GM12872 (cell line): ENCODE results near the gene GRIP1.

Experiments used
- TF ChIP-seq, protein P1 (sequence below): IDR thresholded peaks from 3 replicates; pipeline ENCODE4 v1.5.1; 2011; ENCODE audit warnings: low read depth, mild to moderate bottlenecking, low read length, moderate library complexity; ENCODE audit not compliant: insufficient read depth

GRIP1 gene

DNA sequence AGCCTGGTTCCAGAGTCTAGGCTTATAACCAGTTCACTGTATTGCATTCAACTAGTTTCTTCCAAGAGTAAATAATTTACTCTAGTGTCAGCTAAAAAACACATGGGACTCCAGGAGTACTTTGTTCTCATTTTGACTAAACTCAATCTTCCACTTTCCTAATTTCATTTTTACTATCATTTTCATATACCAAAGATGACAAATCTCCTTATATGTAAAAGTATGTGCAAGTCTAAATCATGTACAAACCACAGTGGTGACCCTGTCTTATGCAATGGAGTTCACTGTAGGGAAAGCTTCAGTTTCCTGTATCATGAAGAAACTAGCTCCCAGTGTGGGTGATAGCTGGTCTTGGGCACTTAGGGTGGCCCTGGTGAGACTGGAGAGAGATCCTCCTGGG lies 225.0 kb downstream of the GRIP1 start:
- TF ChIP-seq, protein P1, sequence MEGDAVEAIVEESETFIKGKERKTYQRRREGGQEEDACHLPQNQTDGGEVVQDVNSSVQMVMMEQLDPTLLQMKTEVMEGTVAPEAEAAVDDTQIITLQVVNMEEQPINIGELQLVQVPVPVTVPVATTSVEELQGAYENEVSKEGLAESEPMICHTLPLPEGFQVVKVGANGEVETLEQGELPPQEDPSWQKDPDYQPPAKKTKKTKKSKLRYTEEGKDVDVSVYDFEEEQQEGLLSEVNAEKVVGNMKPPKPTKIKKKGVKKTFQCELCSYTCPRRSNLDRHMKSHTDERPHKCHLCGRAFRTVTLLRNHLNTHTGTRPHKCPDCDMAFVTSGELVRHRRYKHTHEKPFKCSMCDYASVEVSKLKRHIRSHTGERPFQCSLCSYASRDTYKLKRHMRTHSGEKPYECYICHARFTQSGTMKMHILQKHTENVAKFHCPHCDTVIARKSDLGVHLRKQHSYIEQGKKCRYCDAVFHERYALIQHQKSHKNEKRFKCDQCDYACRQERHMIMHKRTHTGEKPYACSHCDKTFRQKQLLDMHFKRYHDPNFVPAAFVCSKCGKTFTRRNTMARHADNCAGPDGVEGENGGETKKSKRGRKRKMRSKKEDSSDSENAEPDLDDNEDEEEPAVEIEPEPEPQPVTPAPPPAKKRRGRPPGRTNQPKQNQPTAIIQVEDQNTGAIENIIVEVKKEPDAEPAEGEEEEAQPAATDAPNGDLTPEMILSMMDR = no peak

DNA sequence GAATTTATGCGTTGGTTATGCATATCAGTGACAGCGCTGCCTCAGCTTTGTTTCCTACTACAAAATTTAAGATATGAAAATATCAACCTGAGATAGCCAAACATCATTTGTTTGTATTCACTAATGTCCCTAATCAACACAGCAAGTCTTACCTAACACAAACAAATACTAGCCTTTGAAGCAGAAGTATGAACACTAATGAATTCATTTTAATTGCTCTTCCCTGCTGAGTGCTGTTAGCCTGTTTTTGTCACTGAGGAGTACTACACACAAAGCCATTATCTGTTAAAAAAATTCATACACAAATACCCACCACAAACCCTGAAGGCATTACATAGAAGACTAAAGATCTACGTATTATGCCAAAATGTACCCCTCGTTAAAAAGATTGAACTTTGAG lies 225.8 kb downstream of the GRIP1 start:
- TF ChIP-seq, protein P1 = no peak

DNA sequence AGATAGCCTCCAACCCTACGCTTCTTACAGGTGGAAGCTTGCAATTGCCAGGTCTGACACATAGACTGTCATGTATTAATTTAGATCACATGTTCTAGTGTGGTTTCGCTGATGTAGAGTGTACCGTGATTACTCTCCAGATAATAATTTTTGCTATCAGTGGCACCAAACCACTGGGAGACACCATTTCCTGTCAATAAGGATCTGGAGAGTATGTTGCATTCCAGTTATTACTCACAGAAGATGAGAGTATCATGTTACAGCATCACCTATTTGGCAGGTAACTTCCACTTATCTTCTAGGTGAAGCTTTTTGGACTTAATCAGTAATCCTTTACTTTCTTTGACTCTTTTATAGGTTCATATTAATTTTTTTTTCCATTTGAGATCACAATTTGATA lies 229.3 kb downstream of the GRIP1 start:
- TF ChIP-seq, protein P1 = no peak

DNA sequence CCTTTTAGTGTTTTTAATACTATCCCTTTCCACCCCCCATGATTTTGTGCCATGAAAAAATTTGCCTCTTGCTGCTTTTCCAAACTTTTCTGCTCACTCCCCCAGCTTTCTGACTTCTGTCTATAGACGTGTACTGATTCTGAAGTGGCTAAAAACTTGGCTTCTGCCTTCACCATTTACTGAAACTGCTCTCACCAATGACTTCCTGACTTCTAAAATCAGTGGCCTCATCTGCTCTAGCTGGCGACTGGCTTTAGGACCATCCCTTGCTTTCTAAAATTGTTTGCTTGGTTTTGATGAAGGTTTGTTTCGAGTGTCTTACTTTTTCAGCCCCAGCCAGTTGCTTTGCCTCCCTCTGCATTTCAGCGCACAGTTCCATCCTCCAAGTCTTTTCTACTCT lies 231.2 kb downstream of the GRIP1 start:
- TF ChIP-seq, protein P1 = no peak

DNA sequence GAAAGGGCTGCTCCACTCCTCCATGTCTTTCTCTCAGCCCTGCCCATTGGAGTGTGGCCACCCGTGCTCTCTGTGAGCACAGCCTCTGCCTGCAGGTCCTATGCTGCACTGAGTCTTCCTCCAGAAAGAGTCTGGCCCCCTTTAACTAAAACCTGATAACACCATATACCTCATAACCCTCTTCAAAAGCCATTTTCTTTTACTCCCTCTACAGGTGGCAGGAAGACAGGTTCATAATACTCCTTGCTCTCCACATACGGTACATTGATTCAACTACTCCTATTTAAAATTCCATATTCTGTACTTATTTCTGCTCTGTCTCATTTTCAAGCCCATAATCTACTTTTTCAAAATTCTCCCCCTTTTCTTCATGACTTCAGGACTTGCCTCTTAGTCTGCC lies 232.6 kb downstream of the GRIP1 start:
- TF ChIP-seq, protein P1 = no peak

DNA sequence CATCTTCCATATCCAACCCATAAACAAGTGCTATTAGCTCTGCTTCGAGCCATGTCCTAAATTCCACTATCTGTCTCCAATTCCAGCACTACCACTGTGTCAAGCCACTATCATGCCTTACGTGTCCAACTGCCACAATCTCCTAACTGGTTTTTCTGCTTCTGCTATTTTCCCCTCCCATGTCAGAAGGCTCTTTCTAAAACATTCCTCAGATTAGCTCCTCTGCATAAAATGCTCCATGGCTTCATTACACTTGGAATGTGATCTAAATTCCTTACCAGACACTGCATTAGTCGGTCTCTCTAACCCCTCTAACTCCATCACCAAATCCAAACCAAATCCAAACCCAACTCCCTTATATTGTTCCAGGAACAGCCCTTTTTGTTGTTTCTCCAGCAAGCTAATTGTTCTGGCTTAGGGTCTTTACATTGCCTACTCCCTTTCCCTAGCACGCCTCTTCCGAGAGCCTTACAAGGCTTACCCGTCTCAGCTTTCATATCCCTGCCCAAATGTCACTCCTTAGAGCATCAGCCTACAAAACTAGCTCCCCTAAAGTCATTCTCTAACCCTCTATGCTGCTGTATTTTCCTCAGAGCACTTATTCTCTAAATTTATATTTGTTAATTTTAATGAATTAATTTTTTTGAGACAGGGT lies 236.8 kb downstream of the GRIP1 start:
- TF ChIP-seq, protein P1 = no peak

DNA sequence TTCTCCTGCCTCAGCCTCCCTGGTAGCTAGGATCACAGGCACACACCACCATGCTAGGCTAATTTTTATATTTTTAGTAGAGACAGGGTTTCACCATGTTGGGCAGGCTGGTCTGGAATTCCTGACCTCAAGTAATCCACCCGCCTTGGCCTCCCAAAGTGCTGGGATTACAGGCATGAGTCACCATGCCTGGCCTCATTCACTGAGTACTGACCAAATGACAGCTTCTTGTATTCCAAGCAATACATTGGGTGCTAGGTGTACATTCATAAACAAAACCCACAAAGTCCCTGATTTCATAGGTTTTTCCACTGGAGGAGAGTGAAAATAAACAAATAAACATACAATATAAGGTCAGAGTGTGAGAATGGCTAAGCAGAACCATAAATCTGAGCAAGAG lies 240.3 kb downstream of the GRIP1 start:
- TF ChIP-seq, protein P1 = no peak
